GM23338 (cell line): ENCODE measurements around the gene STKLD1. TPM values are rescaled to one million over a fixed set of nuclear protein-coding genes. Genes with fewer than 3 reads are reported as not detected.

Experiments
- ATAC-seq: fragments of 200-7000 bp; cut with Tn5 transposase; 3 replicates; pipeline ENCODE4 v1.9.1; 2020
- DNase-seq: peaks from one replicate; pipeline ENCODE4 v3.0.0-alpha.2; 2015; ENCODE audit warnings: low spot score
- H2AFZ ChIP-seq: fragments of 200-600 bp; sonication (generic); 2 replicates; pipeline ENCODE4 v1.8.0; 2016; ENCODE audit warnings: antibody characterized with exemption, mild to moderate bottlenecking, moderate library complexity
- H3F3A ChIP-seq: fragments of 200-600 bp; sonication (generic); replicated peaks from 2 replicates; pipeline ENCODE4 v1.8.0; 2017; ENCODE audit warnings: antibody characterized with exemption, mixed run types, low read depth
- H3K27ac ChIP-seq: fragments of 200-600 bp; sonication (generic); 2 replicates; pipeline ENCODE4 v1.6.1; 2016; ENCODE audit warnings: low read depth
- H3K27me3 ChIP-seq: fragments of 200-600 bp; sonication (generic); 2 replicates; pipeline ENCODE4 v1.8.0; 2016; ENCODE audit warnings: mild to moderate bottlenecking, mixed run types, moderate library complexity; ENCODE audit not compliant: insufficient read depth
- H3K36me3 ChIP-seq: fragments of 200-600 bp; sonication (generic); 2 replicates; pipeline ENCODE4 v1.8.0; 2016; ENCODE audit warnings: mild to moderate bottlenecking; ENCODE audit not compliant: insufficient read depth
- H3K4me1 ChIP-seq: fragments of 200-600 bp; sonication (generic); 2 replicates; pipeline ENCODE4 v1.8.0; 2016; ENCODE audit warnings: mild to moderate bottlenecking, moderate library complexity; ENCODE audit not compliant: insufficient read depth
- H3K4me2 ChIP-seq: fragments of 200-600 bp; sonication (generic); 2 replicates; pipeline ENCODE4 v1.7.1; 2017; ENCODE audit warnings: mixed run types
- H3K4me3 ChIP-seq: fragments of 200-600 bp; sonication (generic); 2 replicates; pipeline ENCODE4 v1.6.1; 2016; ENCODE audit warnings: mixed run types
- H3K79me2 ChIP-seq: fragments of 200-600 bp; sonication (generic); replicated peaks from 2 replicates; pipeline ENCODE4 v1.8.0; 2017; ENCODE audit warnings: mild to moderate bottlenecking; ENCODE audit not compliant: insufficient read depth
- H3K9me2 ChIP-seq: fragments of 200-600 bp; sonication (generic); 2 replicates; pipeline ENCODE4 v1.8.0; 2017; ENCODE audit not compliant: insufficient read depth
- H4K20me1 ChIP-seq: fragments of 200-600 bp; sonication (generic); replicated peaks from 2 replicates; pipeline ENCODE4 v1.8.0; 2017; ENCODE audit warnings: mild to moderate bottlenecking; ENCODE audit not compliant: insufficient read depth
- H3K27ac Mint-ChIP-seq: 2 replicates; pipeline ENCODE4 v1.8.0; 2020; ENCODE audit warnings: inconsistent platforms, mild to moderate bottlenecking, moderate library complexity, mixed read lengths
- H3K27me3 Mint-ChIP-seq: 3 replicates; pipeline ENCODE4 v1.8.0; 2022; ENCODE audit warnings: low read depth, mild to moderate bottlenecking, moderate library complexity, mixed read lengths, inconsistent platforms; ENCODE audit not compliant: insufficient read depth, poor library complexity
- H3K36me3 Mint-ChIP-seq: 3 replicates; pipeline ENCODE4 v1.8.0; 2021; ENCODE audit warnings: low read depth, mild to moderate bottlenecking, inconsistent platforms, moderate library complexity, mixed read lengths
- H3K4me1 Mint-ChIP-seq: 3 replicates; pipeline ENCODE4 v1.8.0; 2020; ENCODE audit warnings: mild to moderate bottlenecking, inconsistent platforms, mixed read lengths
- H3K4me3 Mint-ChIP-seq: 3 replicates; pipeline ENCODE4 v1.8.0; 2021; ENCODE audit warnings: moderate library complexity, mild to moderate bottlenecking, inconsistent platforms, mixed read lengths
- H3K9me3 Mint-ChIP-seq: 3 replicates; pipeline ENCODE4 v1.8.0; 2020; ENCODE audit warnings: moderate library complexity, mild to moderate bottlenecking, inconsistent platforms, mixed read lengths
- POLR2AphosphoS5 ChIP-seq: IDR thresholded peaks from 2 replicates; pipeline ENCODE4 v1.6.1; 2016; ENCODE audit warnings: antibody characterized with exemption, low read depth
- ZNF114 ChIP-seq: fragments of 250-450 bp; sonication (Bioruptor Pico); IDR thresholded peaks from 2 replicates; pipeline ENCODE4 v1.5.0; 2020; ENCODE audit warnings: mild to moderate bottlenecking, moderate library complexity
- polyA plus RNA-seq: library from polyadenylated mRNA; unstranded; fragments of >200 nt; fragmentation: Nextera tagmentation; extraction: Ambion mirVana; gene quantifications from 2 replicates; pipeline ENCODE4 v1.2.1, GENCODE V29; 2016
- total RNA-seq: library from RNA; depleted of rRNA; stranded (reverse); fragments of >200 nt; shearing (Covaris generic); gene quantifications from 2 replicates; pipeline ENCODE4 v1.2.3, GENCODE V29; 2014
- TF ChIP-seq, protein P1 (sequence below): fragments of 250-450 bp; sonication (Bioruptor Pico); IDR thresholded peaks from 2 replicates; pipeline ENCODE4 v1.5.0; 2020; ENCODE audit warnings: mild to moderate bottlenecking, moderate library complexity

The STKLD1 gene
- total and polyA plus RNA-seq, 2 experiments from 2014 or later = 0.57 TPM; not detected in 1

- H3F3A ChIP-seq = peaks cover 19% of the 10 kb centered on the region; the same call in 1 of the 2 replicates
- ATAC-seq (no peak), DNase-seq (no peak)
- H3K4me1 ChIP-seq = peaks cover 6% of the 10 kb centered on the region; the same call in 1 of the 2 replicates
- no peak overlapping the region for H3K4me3 ChIP-seq
- H3K36me3 ChIP-seq = peaks cover 24% of the 10 kb centered on the region
- no peak overlapping the region for H3K27ac Mint-ChIP-seq
- peak; percentile 30; the same call in 1 of the 2 replicates for TF ChIP-seq POLR2AphosphoS5
- TF ChIP-seq, protein P1, sequence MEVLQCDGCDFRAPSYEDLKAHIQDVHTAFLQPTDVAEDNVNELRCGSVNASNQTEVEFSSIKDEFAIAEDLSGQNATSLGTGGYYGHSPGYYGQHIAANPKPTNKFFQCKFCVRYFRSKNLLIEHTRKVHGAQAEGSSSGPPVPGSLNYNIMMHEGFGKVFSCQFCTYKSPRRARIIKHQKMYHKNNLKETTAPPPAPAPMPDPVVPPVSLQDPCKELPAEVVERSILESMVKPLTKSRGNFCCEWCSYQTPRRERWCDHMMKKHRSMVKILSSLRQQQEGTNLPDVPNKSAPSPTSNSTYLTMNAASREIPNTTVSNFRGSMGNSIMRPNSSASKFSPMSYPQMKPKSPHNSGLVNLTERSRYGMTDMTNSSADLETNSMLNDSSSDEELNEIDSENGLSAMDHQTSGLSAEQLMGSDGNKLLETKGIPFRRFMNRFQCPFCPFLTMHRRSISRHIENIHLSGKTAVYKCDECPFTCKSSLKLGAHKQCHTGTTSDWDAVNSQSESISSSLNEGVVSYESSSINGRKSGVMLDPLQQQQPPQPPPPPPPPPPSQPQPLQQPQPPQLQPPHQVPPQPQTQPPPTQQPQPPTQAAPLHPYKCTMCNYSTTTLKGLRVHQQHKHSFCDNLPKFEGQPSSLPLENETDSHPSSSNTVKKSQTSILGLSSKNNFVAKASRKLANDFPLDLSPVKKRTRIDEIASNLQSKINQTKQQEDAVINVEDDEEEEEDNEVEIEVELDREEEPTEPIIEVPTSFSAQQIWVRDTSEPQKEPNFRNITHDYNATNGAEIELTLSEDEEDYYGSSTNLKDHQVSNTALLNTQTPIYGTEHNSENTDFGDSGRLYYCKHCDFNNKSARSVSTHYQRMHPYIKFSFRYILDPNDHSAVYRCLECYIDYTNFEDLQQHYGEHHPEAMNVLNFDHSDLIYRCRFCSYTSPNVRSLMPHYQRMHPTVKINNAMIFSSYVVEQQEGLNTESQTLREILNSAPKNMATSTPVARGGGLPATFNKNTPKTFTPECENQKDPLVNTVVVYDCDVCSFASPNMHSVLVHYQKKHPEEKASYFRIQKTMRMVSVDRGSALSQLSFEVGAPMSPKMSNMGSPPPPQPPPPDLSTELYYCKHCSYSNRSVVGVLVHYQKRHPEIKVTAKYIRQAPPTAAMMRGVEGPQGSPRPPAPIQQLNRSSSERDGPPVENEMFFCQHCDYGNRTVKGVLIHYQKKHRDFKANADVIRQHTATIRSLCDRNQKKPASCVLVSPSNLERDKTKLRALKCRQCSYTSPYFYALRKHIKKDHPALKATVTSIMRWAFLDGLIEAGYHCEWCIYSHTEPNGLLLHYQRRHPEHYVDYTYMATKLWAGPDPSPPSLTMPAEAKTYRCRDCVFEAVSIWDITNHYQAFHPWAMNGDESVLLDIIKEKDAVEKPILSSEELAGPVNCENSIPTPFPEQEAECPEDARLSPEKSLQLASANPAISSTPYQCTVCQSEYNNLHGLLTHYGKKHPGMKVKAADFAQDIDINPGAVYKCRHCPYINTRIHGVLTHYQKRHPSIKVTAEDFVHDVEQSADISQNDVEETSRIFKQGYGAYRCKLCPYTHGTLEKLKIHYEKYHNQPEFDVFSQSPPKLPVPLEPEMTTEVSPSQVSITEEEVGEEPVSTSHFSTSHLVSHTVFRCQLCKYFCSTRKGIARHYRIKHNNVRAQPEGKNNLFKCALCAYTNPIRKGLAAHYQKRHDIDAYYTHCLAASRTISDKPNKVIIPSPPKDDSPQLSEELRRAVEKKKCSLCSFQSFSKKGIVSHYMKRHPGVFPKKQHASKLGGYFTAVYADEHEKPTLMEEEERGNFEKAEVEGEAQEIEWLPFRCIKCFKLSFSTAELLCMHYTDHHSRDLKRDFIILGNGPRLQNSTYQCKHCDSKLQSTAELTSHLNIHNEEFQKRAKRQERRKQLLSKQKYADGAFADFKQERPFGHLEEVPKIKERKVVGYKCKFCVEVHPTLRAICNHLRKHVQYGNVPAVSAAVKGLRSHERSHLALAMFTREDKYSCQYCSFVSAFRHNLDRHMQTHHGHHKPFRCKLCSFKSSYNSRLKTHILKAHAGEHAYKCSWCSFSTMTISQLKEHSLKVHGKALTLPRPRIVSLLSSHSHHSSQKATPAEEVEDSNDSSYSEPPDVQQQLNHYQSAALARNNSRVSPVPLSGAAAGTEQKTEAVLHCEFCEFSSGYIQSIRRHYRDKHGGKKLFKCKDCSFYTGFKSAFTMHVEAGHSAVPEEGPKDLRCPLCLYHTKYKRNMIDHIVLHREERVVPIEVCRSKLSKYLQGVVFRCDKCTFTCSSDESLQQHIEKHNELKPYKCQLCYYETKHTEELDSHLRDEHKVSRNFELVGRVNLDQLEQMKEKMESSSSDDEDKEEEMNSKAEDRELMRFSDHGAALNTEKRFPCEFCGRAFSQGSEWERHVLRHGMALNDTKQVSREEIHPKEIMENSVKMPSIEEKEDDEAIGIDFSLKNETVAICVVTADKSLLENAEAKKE (CRISPR knock-in tag) = no peak
- TF ChIP-seq ZNF114 (CRISPR knock-in tag) = no peak
- no peak overlapping the region for H3K27ac ChIP-seq
- peaks cover 8% of the 10 kb centered on the region; the same call in 2 of the 3 replicates for H3K4me1 Mint-ChIP-seq
- peaks cover 73% of the 10 kb centered on the region for H3K36me3 Mint-ChIP-seq
- H3K79me2 ChIP-seq = peaks cover 20% of the 10 kb centered on the region
- no peak overlapping the region for H3K4me2 ChIP-seq
- no peak overlapping the region for H3K4me3 Mint-ChIP-seq
- peaks cover 17% of the 10 kb centered on the region for H3K27me3 Mint-ChIP-seq
- no peaks in the 10 kb centered on the region for H3K27me3 ChIP-seq
- no peak overlapping the region for H2AFZ ChIP-seq
- H3K9me2 ChIP-seq = no peaks in the 10 kb centered on the region
- peaks cover 27% of the 10 kb centered on the region for H4K20me1 ChIP-seq
- no peaks in the 10 kb centered on the region for H3K9me3 Mint-ChIP-seq
These were observed 15.5 kb upstream of the STKLD1 start for GRCh38 chr9:133360400-133361393.
